Stomach (tissue), 9 donors: ENCODE results near the gene TECPR2. TPM values are rescaled to one million over a fixed set of nuclear protein-coding genes. Genes with fewer than 3 reads are reported as not detected.

Experiments
- DNase-seq, 2 donors: peaks; one replicate each; pipeline versions ENCODE4 v3.0.0 to v3.0.0-alpha.2; 2013 to 2019
- H3K27ac ChIP-seq, 5 donors: fragments of 200-600 bp in 4 of 5; sonication (generic) in 4 of 5; one replicate each; pipeline ENCODE4 v1.5.1; 2013 to 2019; ENCODE audit warnings: mild to moderate bottlenecking in 1 of 5, moderate library complexity in 1 of 5
- H3K27me3 ChIP-seq, 3 donors: fragments of 200-600 bp; sonication (generic); one replicate each; pipeline ENCODE4 v1.5.1; 2017 to 2019; ENCODE audit warnings: mixed run types in 1 of 3
- H3K36me3 ChIP-seq, 4 donors: fragments of 200-600 bp; sonication (generic); 1 replicate in 3 of 4; 2 replicates in 1 of 4; pipeline ENCODE4 v1.5.1; 2016 to 2019
- H3K4me1 ChIP-seq, 4 donors: fragments of 200-600 bp; sonication (generic); one replicate each; pipeline ENCODE4 v1.5.1; 2016 to 2019
- H3K4me3 ChIP-seq, 4 donors: fragments of 200-600 bp; sonication (generic) in 3 of 4; one replicate each; pipeline ENCODE4 v1.5.1; 2016 to 2019; ENCODE audit warnings: mild to moderate bottlenecking in 1 of 4
- H3K9me3 ChIP-seq, 4 donors: fragments of 200-600 bp; sonication (generic); one replicate each; pipeline ENCODE4 v1.5.1; 2016 to 2019
- EP300 ChIP-seq: sonication (generic); formaldehyde crosslinking; IDR thresholded peaks from one replicate; pipeline ENCODE4 v1.6.1; 2017; ENCODE audit warnings: antibody characterized with exemption
- POLR2A ChIP-seq, 4 donors: fragments of 450-650 bp; IDR thresholded peaks; one replicate each; pipeline ENCODE4 v1.6.1; 2016; ENCODE audit warnings: antibody characterized with exemption in 4 of 4, control low read depth in 2 of 4, mild to moderate bottlenecking in 1 of 4, moderate library complexity in 1 of 4
- POLR2AphosphoS5 ChIP-seq, 3 donors: sonication (generic); formaldehyde crosslinking; IDR thresholded peaks; one replicate each; pipeline ENCODE4 v1.6.1; 2016; ENCODE audit warnings: antibody characterized with exemption in 3 of 3
- WGBS, 5 donors: extraction: QIAGEN DNeasy Blood & Tissue Kit in 3 of 5; methylation state at CpG; one replicate each; pipeline versions ENCODE4 v1.1.5 to v1.1.7; 2013 to 2018; 5-methylcytosine and 5-hydroxymethylcytosine counted together
- intact Hi-C: fragments of 100-400 bp; cut with DNase I; formaldehyde crosslinking; loops from one replicate; pipeline ENCODE4 v1.15.1; 2023; ENCODE audit warnings: low total_unique reads
- polyA plus RNA-seq, 3 donors: library from polyadenylated mRNA; stranded (reverse); fragments of 200-250 nt; gene quantifications; one replicate each; pipeline ENCODE4 v1.2.3, GENCODE V29; 2013
- total RNA-seq, 5 donors: library from RNA; depleted of rRNA; stranded (reverse); fragments of >200 nt; gene quantifications; one replicate each; pipeline versions ENCODE4 v1.1.0 to v1.2.3, GENCODE V29; 2014 to 2016
- TF ChIP-seq, protein P1 (sequence below), 7 experiments: fragments of 450-650 bp in 4 of 7; fragments of 200-600 bp in 3 of 7; sonication (generic) in 3 of 7; IDR thresholded peaks; one replicate each; pipeline ENCODE4 v1.5.1; 2016 to 2019; ENCODE audit warnings: antibody characterized with exemption in 7 of 7, control low read depth in 2 of 7, mild to moderate bottlenecking in 1 of 7
- donor health status: healthy with polysubstance abuse.
- donor health status: Bipolar disorder and iron deficiency.
- donor health status: healthy.

Gene TECPR2
- total and polyA plus RNA-seq, 8 donors = 2.6 to 110 (median 11.1) TPM

DNA sequence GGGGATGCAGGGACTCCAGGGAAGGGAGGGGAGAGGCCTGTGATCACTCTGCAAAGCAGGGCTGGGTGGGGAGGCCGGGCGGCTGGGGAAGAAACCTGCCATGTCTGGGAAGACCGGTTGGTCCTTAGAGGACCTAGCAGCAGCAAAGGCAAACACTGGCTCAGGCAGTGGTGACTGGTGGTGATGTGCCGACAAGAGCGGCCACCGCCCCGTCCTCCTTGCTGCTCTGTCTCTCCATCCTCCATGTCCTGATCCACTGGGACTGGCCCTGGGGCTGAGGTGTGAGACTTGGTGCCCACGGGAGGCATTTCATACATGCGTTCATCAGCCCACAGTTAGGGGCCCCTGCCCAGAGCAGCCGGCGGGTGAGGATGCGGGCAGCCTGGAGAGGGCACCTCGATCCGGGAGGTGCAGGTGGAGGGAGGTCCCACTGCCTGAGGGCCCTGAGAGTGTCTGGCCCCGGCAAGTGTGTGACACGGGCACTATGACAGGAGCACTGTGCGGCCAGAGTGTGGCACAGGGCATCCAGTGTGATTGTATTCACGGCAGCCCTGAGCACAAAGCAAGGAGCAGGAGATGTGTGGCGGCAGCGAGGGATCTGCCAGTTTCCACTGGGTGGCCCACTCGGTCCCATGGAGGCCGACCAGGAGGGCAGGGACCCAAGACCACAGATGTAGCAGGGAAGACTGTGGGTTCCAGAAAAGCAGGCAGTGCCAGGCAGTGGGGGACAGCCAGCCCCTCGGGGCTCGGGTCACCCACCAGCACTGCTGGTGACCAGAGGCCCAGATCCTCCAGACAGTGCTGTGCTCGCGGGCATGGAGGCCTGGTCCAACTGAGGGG lies 133.0 kb downstream of the TECPR2 start:
- TF ChIP-seq, protein P1, sequence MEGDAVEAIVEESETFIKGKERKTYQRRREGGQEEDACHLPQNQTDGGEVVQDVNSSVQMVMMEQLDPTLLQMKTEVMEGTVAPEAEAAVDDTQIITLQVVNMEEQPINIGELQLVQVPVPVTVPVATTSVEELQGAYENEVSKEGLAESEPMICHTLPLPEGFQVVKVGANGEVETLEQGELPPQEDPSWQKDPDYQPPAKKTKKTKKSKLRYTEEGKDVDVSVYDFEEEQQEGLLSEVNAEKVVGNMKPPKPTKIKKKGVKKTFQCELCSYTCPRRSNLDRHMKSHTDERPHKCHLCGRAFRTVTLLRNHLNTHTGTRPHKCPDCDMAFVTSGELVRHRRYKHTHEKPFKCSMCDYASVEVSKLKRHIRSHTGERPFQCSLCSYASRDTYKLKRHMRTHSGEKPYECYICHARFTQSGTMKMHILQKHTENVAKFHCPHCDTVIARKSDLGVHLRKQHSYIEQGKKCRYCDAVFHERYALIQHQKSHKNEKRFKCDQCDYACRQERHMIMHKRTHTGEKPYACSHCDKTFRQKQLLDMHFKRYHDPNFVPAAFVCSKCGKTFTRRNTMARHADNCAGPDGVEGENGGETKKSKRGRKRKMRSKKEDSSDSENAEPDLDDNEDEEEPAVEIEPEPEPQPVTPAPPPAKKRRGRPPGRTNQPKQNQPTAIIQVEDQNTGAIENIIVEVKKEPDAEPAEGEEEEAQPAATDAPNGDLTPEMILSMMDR (IDR thresholded peaks at IDR 0.05) = no peak
- TF ChIP-seq POLR2AphosphoS5 (IDR thresholded peaks at IDR 0.05) = no peak
- TF ChIP-seq EP300 = no peak
- TF ChIP-seq POLR2A (IDR thresholded peaks at IDR 0.05) = no peak
- intact Hi-C loops = no loop called here
- DNase-seq = no peak

DNA sequence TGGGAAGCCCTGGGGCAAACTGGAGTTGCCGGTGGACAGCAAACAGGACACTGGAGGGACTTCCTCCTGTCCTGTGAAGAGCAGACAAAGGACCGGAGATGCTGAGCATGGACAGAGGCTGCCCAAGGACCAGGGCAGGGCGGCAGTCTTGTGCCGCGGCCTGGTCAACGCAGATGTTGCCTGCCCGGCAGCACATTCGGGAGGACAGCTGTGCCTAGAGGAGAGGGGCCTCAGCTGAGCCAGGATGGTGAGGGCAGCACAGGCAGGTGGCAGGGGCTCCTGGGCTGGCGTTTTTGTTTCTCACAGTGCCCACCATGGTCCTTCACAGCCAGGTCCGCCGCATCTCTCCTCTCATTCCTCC lies 133.6 kb downstream of the TECPR2 start:
- peaks cover 0 to 5% (median 0%) of the 10 kb centered on the region in 4 donors for H3K4me1 ChIP-seq
- no peaks in the 10 kb centered on the region for H3K27me3 ChIP-seq
- TF ChIP-seq, protein P1 (IDR thresholded peaks at IDR 0.05) = no peak
- no peak for TF ChIP-seq POLR2A (IDR thresholded peaks at IDR 0.05)
- no peak for TF ChIP-seq POLR2AphosphoS5 (IDR thresholded peaks at IDR 0.05)
- TF ChIP-seq EP300 = no peak
- DNase-seq = no peak
- H3K36me3 ChIP-seq = peaks cover 13 to 60% (median 43%) of the 10 kb centered on the region in 4 donors
- WGBS, 5 donors = 94 to 99% (median 96%) methylated on average over 11 of the region's 11 CpGs
- no peak overlapping the region for H3K4me3 ChIP-seq
- H3K9me3 ChIP-seq = no peaks in the 10 kb centered on the region
- no peak overlapping the region for H3K27ac ChIP-seq
- intact Hi-C loops = no loop called here

More for the DNA sequence above, 133.0 kb downstream of the TECPR2 start:
- no peaks in the 10 kb centered on the region for H3K27me3 ChIP-seq
- H3K27ac ChIP-seq = no peak overlapping the region
- H3K9me3 ChIP-seq = no peaks in the 10 kb centered on the region
- H3K4me1 ChIP-seq = peaks cover 0 to 5% (median 0%) of the 10 kb centered on the region in 4 donors
- H3K36me3 ChIP-seq = peaks cover 13 to 56% (median 42%) of the 10 kb centered on the region in 4 donors
- H3K4me3 ChIP-seq = no peak overlapping the region
- WGBS, 5 donors = 88 to 97% (median 95%) methylated on average over 18 to 26 of the region's 26 CpGs

DNA sequence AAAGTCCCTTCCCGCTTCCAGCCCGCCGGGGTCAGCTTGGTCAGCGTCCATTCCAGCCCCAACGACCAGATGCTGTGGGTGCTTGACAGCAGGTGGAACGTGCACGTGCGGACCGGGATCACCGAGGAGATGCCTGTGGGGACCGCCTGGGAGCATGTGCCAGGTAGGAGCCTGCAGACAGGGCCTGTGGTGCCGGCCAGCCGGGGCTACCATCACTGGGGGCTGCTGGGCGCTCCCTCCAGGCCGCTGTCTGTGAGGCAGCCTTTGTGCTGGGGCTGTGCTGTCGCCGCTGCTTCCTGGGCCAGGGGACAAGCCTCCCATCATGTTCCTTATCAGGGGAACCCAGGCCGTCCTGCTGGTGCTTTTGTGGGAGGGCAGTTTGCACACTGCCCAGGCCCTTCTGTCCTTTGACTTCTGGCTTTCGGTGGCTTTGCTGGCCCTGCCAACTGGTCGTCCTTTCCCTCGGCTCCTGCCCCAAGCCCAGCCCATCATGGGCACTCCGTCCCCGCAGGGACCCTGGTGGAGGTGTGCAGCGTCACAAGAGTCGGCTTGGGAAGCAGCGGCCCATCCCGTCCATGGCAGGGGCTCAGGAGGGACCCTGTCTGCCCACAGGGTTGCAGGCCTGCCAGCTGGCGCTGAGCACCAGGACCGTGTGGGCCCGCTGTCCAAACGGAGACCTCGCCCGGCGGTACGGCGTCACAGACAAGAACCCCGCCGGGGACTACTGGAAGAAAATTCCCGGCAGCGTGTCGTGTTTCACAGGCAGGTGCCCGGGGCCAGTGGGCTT lies 134.4 kb downstream of the TECPR2 start:
- DNase-seq = no peak
- H3K4me3 ChIP-seq = no peak overlapping the region
- WGBS, 5 donors = 91 to 94% (median 92%) methylated on average over 23 to 42 of the region's 42 CpGs
- no peaks in the 10 kb centered on the region for H3K9me3 ChIP-seq
- peaks cover 0 to 5% (median 0%) of the 10 kb centered on the region in 4 donors for H3K4me1 ChIP-seq
- intact Hi-C loops = no loop called here
- H3K27ac ChIP-seq = no peak overlapping the region
- H3K36me3 ChIP-seq = peaks cover 13 to 60% (median 43%) of the 10 kb centered on the region in 4 donors
- no peaks in the 10 kb centered on the region for H3K27me3 ChIP-seq
- no peak for TF ChIP-seq EP300
- no peak for TF ChIP-seq POLR2AphosphoS5 (IDR thresholded peaks at IDR 0.05)
- no peak for TF ChIP-seq POLR2A (IDR thresholded peaks at IDR 0.05)
- TF ChIP-seq, protein P1 (IDR thresholded peaks at IDR 0.05) = no peak

DNA sequence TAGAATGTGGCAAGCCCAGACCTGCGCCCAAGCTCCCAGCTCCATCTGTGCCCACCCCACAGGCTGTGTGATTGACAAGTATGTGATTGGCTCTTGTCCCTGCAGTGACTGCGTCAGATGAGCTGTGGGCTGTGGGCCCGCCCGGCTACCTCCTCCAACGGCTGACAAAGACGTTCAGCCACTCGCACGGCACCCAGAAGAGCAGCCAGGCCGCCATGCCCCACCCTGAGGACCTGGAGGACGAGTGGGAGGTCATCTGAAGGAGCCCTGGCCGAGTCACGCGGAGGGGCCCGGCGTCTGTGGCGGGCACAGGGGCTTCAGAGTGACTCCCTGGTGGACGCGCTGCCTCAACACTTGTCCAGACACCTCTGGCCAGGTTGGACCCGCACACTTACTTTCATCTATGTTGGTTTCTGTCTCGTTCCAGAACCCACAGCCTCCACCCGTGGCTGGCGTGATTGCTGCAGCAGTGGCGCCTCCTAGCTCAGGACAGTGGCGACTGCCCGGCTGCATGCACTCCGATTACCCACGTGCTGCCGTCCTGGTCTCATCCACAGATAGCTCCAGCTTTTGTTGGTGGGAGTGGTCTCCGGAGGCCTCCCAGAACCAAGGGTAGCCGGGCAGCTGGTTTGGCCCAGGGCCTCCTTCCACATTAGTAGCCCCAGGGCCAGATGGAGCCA lies 135.4 kb downstream of the TECPR2 start:
- no peak overlapping the region for H3K4me3 ChIP-seq
- H3K36me3 ChIP-seq = peaks cover 13 to 55% (median 39%) of the 10 kb centered on the region in 4 donors
- intact Hi-C loops = no loop called here
- no peaks in the 10 kb centered on the region for H3K27me3 ChIP-seq
- peaks cover 0 to 5% (median 0%) of the 10 kb centered on the region in 4 donors for H3K4me1 ChIP-seq
- no peaks in the 10 kb centered on the region for H3K9me3 ChIP-seq
- no peak for DNase-seq
- TF ChIP-seq POLR2A (IDR thresholded peaks at IDR 0.05) (no peak), EP300 (no peak), POLR2AphosphoS5 (IDR thresholded peaks at IDR 0.05) (no peak)
- TF ChIP-seq, protein P1 (IDR thresholded peaks at IDR 0.05) = no peak
- no peak overlapping the region for H3K27ac ChIP-seq
- WGBS, 5 donors = 82 to 92% (median 85%) methylated on average over 11 to 30 of the region's 30 CpGs
